Neural progenitor cell (in vitro differentiated cells): ENCODE data around the gene SEC14L6.

Experiments
- CTCF ChIP-seq: fragments of 200-600 bp; sonication (generic); IDR thresholded peaks from 2 replicates; pipeline ENCODE4 v1.5.1; 2017; ENCODE audit warnings: antibody characterized with exemption, mild to moderate bottlenecking
- EZH2phosphoT487 ChIP-seq: fragments of 200-600 bp; sonication (generic); IDR thresholded peaks from 2 replicates; pipeline ENCODE4 v1.6.1; 2017; ENCODE audit warnings: antibody characterized with exemption

- TF ChIP-seq CTCF = no peak
- TF ChIP-seq EZH2phosphoT487 = no peak
Observed at GRCh38 chr22:30500628-30501027, 45.9 kb downstream of the SEC14L6 start.
